Thoracic aorta (tissue), 2 donors: ENCODE measurements around the gene FAM227A. TPM values are rescaled to one million over a fixed set of nuclear protein-coding genes. Genes with fewer than 3 reads are reported as not detected.
A peak's percentile ranks its signal among the peaks of the same experiment; 100 is the strongest.
"Not testable (repeated sequence)": the region's sequence is repeated elsewhere in the genome, so short reads cannot be mapped to it uniquely, and the experiment has no call there.

Experiments used
- ATAC-seq: fragments of 150-250 bp; one replicate; pipeline ENCODE4 v1.8.0; 2017; ENCODE audit warnings: low read depth; ENCODE audit not compliant: insufficient number of reproducible peaks, low FRiP score
- DNase-seq: peaks from one replicate; pipeline ENCODE4 v3.0.0-alpha.2; 2020; ENCODE audit warnings: low spot score
- H3K27ac ChIP-seq, 2 donors: fragments of 200-600 bp; sonication (generic); 1 replicate in 1 of 2; 2 replicates in 1 of 2; pipeline ENCODE4 v1.5.1; 2016; ENCODE audit warnings: mild to moderate bottlenecking in 2 of 2, moderate library complexity in 2 of 2
- H3K27me3 ChIP-seq: fragments of 200-600 bp; sonication (generic); replicated peaks from 2 replicates; pipeline ENCODE4 v1.6.0; 2016; ENCODE audit warnings: mild to moderate bottlenecking; ENCODE audit not compliant: insufficient read depth
- H3K36me3 ChIP-seq: fragments of 200-600 bp; sonication (generic); one replicate; pipeline ENCODE4 v1.5.1; 2016
- H3K4me1 ChIP-seq, 2 donors: fragments of 200-600 bp; sonication (generic); 1 replicate in 1 of 2; 2 replicates in 1 of 2; pipeline versions ENCODE4 v1.5.1 to v1.6.0; 2016; ENCODE audit warnings: low read depth in 2 of 2, mild to moderate bottlenecking in 1 of 2; ENCODE audit not compliant: control insufficient read depth in 1 of 2
- H3K4me3 ChIP-seq: fragments of 200-600 bp; sonication (generic); 2 replicates; pipeline ENCODE4 v1.5.1; 2016; ENCODE audit warnings: mild to moderate bottlenecking
- H3K9me3 ChIP-seq: fragments of 200-600 bp; sonication (generic); 2 replicates; pipeline ENCODE4 v1.5.1; 2016
- CTCF ChIP-seq: fragments of 200-600 bp; sonication (generic); IDR thresholded peaks from one replicate; pipeline ENCODE4 v1.5.1; 2019; ENCODE audit warnings: antibody characterized with exemption
- total RNA-seq, 2 donors: library from RNA; depleted of rRNA; stranded (reverse); fragments of >200 nt; gene quantifications; one replicate each; pipeline versions ENCODE4 v1.1.0 to v1.2.3, GENCODE V29; 2016

The FAM227A gene
- total RNA-seq, 2 donors from 2014 or later, result 0.71 to 1.9 TPM

GRCh38 chr22:38655519-38656255 is 505 bp downstream of the FAM227A start:
- H3K4me3 ChIP-seq, result peak overlapping the region; percentile 82

GRCh38 chr22:38653741-38654140 is 2.5 kb downstream of the FAM227A start:
- ATAC-seq, result no peak

More at GRCh38 chr22:38655519-38656255, 505 bp downstream of the FAM227A start:
- TF ChIP-seq CTCF, result no peak
- peak overlapping the region; percentile 64 to 80 for H3K27ac ChIP-seq
- peaks cover 7 to 12% of the 10 kb centered on the region in 2 donors for H3K4me1 ChIP-seq
- no peak for DNase-seq
- ATAC-seq, result no peak
- no peaks in the 10 kb centered on the region for H3K27me3 ChIP-seq
- no peaks in the 10 kb centered on the region for H3K36me3 ChIP-seq
- H3K9me3 ChIP-seq, result no peaks in the 10 kb centered on the region

GRCh38 chr22:38652859-38653258 is 3.3 kb downstream of the FAM227A start:
- no peak overlapping the region for H3K27ac ChIP-seq
- no peak for ATAC-seq

More at GRCh38 chr22:38653741-38654140, 2.5 kb downstream of the FAM227A start:
- no peak for TF ChIP-seq CTCF
- H3K36me3 ChIP-seq, result no peaks in the 10 kb centered on the region
- H3K4me3 ChIP-seq, result no peak overlapping the region
- no peak overlapping the region for H3K27ac ChIP-seq
- DNase-seq, result no peak
- no peaks in the 10 kb centered on the region for H3K27me3 ChIP-seq
- H3K9me3 ChIP-seq, result no peaks in the 10 kb centered on the region
- peaks cover 7 to 12% of the 10 kb centered on the region in 2 donors for H3K4me1 ChIP-seq

GRCh38 chr22:38649841-38650522 is 6.2 kb downstream of the FAM227A start:
- ATAC-seq (no peak), DNase-seq (no peak)
- no peak for TF ChIP-seq CTCF

More at GRCh38 chr22:38652859-38653258, 3.3 kb downstream of the FAM227A start:
- Histone ChIP-seq H3K27me3 (no peaks in the 10 kb centered on the region), H3K4me1 (peaks cover 7 to 12% of the 10 kb centered on the region in 2 donors), H3K36me3 (no peaks in the 10 kb centered on the region), H3K9me3 (no peaks in the 10 kb centered on the region), H3K4me3 (no peak overlapping the region)
- no peak for TF ChIP-seq CTCF
- DNase-seq, result no peak

GRCh38 chr22:38645430-38645829 is 10.8 kb downstream of the FAM227A start:
- ATAC-seq, result no peak
- H3K36me3 ChIP-seq, result no peaks in the 10 kb centered on the region
- no peaks in the 10 kb centered on the region for H3K27me3 ChIP-seq
- H3K4me1 ChIP-seq, result no peaks in the 10 kb centered on the region
- H3K4me3 ChIP-seq, result no peak overlapping the region
- TF ChIP-seq CTCF, result no peak
- no peak for DNase-seq
- H3K27ac ChIP-seq, result no peak overlapping the region
- no peaks in the 10 kb centered on the region for H3K9me3 ChIP-seq

More at GRCh38 chr22:38649841-38650522, 6.2 kb downstream of the FAM227A start:
- no peaks in the 10 kb centered on the region for H3K36me3 ChIP-seq
- no peak overlapping the region for H3K4me3 ChIP-seq
- H3K27me3 ChIP-seq, result no peaks in the 10 kb centered on the region
- H3K27ac ChIP-seq, result no peak overlapping the region
- H3K9me3 ChIP-seq, result no peaks in the 10 kb centered on the region
- H3K4me1 ChIP-seq, result no peaks in the 10 kb centered on the region

GRCh38 chr22:38644245-38644644 is 11.9 kb downstream of the FAM227A start:
- not testable (repeated sequence) for ATAC-seq, H3K4me1 ChIP-seq, H3K9me3 ChIP-seq, H3K27ac ChIP-seq, H3K4me3 ChIP-seq, DNase-seq, H3K36me3 ChIP-seq, H3K27me3 ChIP-seq
